Osteocyte (in vitro differentiated cells): ENCODE results near the gene FGD4. TPM values are rescaled to one million over a fixed set of nuclear protein-coding genes. Genes with fewer than 3 reads are reported as not detected.

Experiments
- DNase-seq: peaks from one replicate; pipeline ENCODE4 v3.0.0; 2021; ENCODE audit warnings: mixed read lengths; ENCODE audit not compliant: unreplicated experiment; ENCODE audit errors: extremely low spot score
- H3K27ac Mint-ChIP-seq: one replicate; pipeline ENCODE4 v1.8.0; 2021; ENCODE audit warnings: mild to moderate bottlenecking, mixed read lengths; ENCODE audit not compliant: unreplicated experiment
- H3K27me3 Mint-ChIP-seq: one replicate; pipeline ENCODE4 v1.8.0; 2021; ENCODE audit warnings: mixed read lengths; ENCODE audit not compliant: unreplicated experiment
- H3K36me3 Mint-ChIP-seq: one replicate; pipeline ENCODE4 v1.8.0; 2021; ENCODE audit warnings: mixed read lengths; ENCODE audit not compliant: unreplicated experiment
- H3K4me1 Mint-ChIP-seq: one replicate; pipeline ENCODE4 v1.8.0; 2021; ENCODE audit warnings: mixed read lengths; ENCODE audit not compliant: unreplicated experiment
- H3K4me3 Mint-ChIP-seq: one replicate; pipeline ENCODE4 v1.8.0; 2021; ENCODE audit warnings: mild to moderate bottlenecking, moderate library complexity, mixed read lengths; ENCODE audit not compliant: unreplicated experiment
- H3K9me3 Mint-ChIP-seq: one replicate; pipeline ENCODE4 v1.8.0; 2021; ENCODE audit warnings: mixed read lengths; ENCODE audit not compliant: unreplicated experiment
- total RNA-seq: library from RNA; stranded (reverse); gene quantifications from 2 replicates; pipeline ENCODE4 v1.2.1, GENCODE V29; 2021
- TF ChIP-seq, protein P1 (sequence below): fragments of 200-600 bp; sonication (generic); IDR thresholded peaks from 2 replicates; pipeline ENCODE4 v1.5.0; 2021; ENCODE audit warnings: antibody characterized with exemption, mild to moderate bottlenecking, moderate library complexity

Gene FGD4
- total RNA-seq, 1 donor from 2014 or later: 8.0 TPM

DNA sequence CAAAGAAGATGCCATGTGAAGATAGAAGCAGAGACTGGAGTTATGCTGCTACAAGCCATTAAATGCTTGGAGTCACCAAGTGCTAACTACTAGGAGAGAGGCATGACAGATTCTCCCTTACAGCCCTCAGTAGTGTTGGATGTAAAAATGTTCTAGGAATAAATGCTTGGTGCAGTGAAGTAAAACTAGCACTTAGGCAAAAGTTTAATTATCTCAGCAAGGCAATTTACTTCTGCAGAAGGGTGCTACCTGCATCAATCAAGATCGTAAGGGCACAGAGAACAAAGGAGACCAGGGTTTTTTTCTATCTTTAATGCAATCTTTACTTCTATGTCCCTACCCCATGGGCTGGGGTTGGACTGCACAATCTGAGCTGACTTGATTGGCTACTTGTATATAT, 270.2 kb downstream of the FGD4 start:
- Mint-ChIP-seq H3K36me3 (no peaks in the 10 kb centered on the region), H3K9me3 (no peaks in the 10 kb centered on the region)

DNA sequence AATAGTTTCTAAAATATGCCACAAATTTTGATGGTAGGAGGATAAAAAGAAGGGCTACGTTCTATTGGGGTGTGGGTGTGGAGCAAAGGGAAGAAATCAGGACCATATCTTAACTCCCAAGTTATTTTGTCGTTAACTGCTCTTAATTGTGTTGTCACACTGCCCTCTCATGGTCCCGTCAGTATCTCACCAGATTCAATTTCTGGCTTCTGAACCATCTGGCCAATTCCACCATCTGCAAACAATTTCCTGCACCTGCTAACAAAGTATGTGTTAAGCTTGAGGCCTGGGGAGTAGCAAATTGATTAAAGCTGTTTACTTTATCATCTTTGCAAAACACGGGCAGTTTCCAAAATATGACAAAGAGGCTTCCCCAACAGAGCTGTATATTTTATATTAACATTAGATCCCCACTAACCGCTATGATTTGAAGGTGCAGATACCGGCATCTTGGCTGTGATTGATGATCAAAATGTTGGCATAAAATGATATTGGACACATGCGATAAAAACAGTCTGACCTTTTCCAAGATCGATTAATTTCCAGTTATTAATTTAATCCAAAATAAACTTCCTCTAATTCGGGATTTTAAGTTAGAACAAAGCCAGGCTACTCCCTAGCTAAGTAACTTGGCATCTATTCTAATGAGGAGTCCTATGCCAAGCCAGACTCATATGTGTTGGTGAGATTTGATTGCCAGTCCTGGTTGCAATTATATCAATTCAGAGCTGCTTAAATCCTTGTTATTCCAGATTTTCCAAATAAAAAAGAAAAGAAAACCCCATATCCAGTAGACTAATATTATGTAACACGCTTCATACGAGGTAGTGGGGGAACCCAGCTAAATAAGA, 272.8 kb downstream of the FGD4 start:
- no peak overlapping the region for H3K27ac Mint-ChIP-seq
- DNase-seq: no peak

More for the DNA sequence above, 270.2 kb downstream of the FGD4 start:
- DNase-seq: no peak
- TF ChIP-seq, protein P1, sequence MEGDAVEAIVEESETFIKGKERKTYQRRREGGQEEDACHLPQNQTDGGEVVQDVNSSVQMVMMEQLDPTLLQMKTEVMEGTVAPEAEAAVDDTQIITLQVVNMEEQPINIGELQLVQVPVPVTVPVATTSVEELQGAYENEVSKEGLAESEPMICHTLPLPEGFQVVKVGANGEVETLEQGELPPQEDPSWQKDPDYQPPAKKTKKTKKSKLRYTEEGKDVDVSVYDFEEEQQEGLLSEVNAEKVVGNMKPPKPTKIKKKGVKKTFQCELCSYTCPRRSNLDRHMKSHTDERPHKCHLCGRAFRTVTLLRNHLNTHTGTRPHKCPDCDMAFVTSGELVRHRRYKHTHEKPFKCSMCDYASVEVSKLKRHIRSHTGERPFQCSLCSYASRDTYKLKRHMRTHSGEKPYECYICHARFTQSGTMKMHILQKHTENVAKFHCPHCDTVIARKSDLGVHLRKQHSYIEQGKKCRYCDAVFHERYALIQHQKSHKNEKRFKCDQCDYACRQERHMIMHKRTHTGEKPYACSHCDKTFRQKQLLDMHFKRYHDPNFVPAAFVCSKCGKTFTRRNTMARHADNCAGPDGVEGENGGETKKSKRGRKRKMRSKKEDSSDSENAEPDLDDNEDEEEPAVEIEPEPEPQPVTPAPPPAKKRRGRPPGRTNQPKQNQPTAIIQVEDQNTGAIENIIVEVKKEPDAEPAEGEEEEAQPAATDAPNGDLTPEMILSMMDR: no peak
- Mint-ChIP-seq H3K27ac (no peak overlapping the region), H3K4me1 (peaks cover 6% of the 10 kb centered on the region), H3K27me3 (no peaks in the 10 kb centered on the region), H3K4me3 (no peak overlapping the region)

DNA sequence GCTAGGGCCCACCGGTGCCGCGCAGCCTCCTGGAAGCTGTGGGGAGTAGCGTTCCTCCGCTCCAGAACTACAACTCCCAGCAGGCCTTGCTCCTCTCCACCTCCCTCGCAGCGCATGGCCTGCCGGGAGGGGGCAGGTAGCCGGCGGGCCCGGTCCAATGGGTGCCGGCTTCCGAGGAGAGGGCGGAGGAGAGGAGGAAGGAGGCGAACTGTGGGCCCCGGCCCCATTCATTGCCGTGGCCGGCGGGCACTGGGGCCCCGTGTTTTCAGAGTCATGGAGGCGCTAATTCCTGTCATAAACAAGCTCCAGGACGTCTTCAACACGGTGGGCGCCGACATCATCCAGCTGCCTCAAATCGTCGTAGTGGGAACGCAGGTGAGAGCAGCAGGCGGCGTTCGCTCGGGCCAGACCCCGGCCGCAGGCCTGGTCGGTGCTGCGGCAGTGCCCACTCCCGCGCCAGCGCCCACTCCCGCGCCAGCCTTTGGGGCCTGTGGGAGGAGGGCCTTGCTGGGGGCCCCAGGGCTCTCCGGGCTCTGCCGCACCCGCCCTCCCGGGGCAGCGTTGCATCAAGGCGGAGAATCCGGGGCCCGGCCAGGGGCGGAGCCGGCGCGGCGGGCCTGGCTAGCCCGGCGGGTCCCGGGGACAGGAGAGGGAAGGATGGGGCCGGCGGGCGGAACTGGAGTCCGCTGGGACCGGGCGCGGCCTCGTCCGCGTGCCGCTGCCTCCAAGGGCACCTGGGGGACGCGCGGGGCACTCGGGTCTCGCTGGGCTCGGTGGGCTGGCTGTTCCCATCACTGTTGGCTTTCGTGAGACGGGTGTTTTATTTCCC, 279.9 kb downstream of the FGD4 start, which contains the start of gene DNM1L:
DNM1L (plus strand) TSS at position 211 of the 829 bp plus-strand sequence; CDS start at position 274, 63 bp downstream.
- H3K27me3 Mint-ChIP-seq: no peaks in the 10 kb centered on the region
- H3K36me3 Mint-ChIP-seq: peaks cover 2% of the 10 kb centered on the region
- DNase-seq: peak; percentile 98
- TF ChIP-seq, protein P1: no peak
- H3K4me1 Mint-ChIP-seq: peaks cover 24% of the 10 kb centered on the region
- H3K9me3 Mint-ChIP-seq: no peaks in the 10 kb centered on the region
- peak within 1 kb of the TSS; percentile 94 for H3K27ac Mint-ChIP-seq
- H3K4me3 Mint-ChIP-seq: peak within 1 kb of the TSS; percentile 91

More for the DNA sequence above, 272.8 kb downstream of the FGD4 start:
- Mint-ChIP-seq H3K4me1 (peaks cover 6% of the 10 kb centered on the region), H3K36me3 (no peaks in the 10 kb centered on the region), H3K9me3 (no peaks in the 10 kb centered on the region), H3K4me3 (no peak overlapping the region), H3K27me3 (no peaks in the 10 kb centered on the region)
- TF ChIP-seq, protein P1: peak; percentile 77

DNA sequence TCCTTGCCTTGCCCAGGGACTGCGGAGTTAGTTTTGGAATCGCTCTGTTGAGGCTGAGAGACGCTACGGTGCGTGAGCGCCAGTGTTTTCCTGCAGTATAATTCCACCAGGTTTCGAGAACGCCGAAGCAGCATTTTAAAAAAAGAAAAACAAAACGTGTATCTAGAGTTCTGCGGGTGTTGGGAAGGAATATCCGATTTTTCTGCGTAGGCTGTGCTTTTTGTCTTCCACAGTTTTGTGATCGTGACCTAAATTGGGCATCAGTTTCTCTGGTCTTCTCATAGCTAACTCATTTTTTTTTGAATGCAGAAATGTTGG, 280.5 kb downstream of the FGD4 start:
- Mint-ChIP-seq H3K27me3 (no peaks in the 10 kb centered on the region), H3K4me1 (peaks cover 24% of the 10 kb centered on the region), H3K9me3 (no peaks in the 10 kb centered on the region), H3K27ac (peak overlapping the region; percentile 94), H3K4me3 (peak overlapping the region; percentile 91), H3K36me3 (peaks cover 2% of the 10 kb centered on the region)
- TF ChIP-seq, protein P1: no peak
- DNase-seq: no peak

DNA sequence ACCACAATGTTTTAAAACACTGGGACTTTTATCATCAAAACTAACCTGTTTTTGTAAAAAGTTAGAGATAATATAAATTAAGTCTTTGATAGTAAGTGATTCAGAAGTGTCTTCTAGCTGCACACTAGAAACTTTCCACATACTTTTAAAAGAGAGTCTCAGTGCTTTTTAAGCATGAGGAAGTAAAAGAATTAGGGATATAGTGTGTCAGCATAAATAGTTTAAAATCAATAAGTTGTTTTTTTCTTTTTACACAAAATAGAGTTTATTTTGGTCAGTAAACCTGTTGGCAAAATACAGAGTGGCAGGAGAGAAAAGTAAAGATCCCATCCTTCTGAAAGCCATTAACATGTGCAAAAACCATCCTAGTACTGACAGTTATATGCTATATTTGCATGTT, 281.4 kb downstream of the FGD4 start:
- H3K27ac Mint-ChIP-seq: peak overlapping the region; percentile 94
- no peaks in the 10 kb centered on the region for H3K27me3 Mint-ChIP-seq
- TF ChIP-seq, protein P1: no peak
- H3K9me3 Mint-ChIP-seq: no peaks in the 10 kb centered on the region
- H3K4me3 Mint-ChIP-seq: peak overlapping the region; percentile 91
- H3K36me3 Mint-ChIP-seq: peaks cover 5% of the 10 kb centered on the region
- no peak for DNase-seq
- peaks cover 24% of the 10 kb centered on the region for H3K4me1 Mint-ChIP-seq
